RPMI7951 (cell line): Measurements from ENCODE around the gene UCKL1. TPM values are rescaled to one million over a fixed set of nuclear protein-coding genes. Genes with fewer than 3 reads are reported as not detected.

Source experiments
- DNase-seq: peaks from one replicate; pipeline ENCODE4 v3.0.0-alpha.2; 2012; ENCODE audit warnings: low read depth
- total RNA-seq: library from RNA; depleted of rRNA; stranded (reverse); fragments of >200 nt; shearing (Covaris generic); gene quantifications from 2 replicates; pipeline ENCODE4 v1.2.3, GENCODE V29; 2014; rRNA removed

The UCKL1 gene
- total RNA-seq, 1 experiment from 2014 or later, result 23.1 TPM

GRCh38 chr20:63890616-63891015 is 65.6 kb downstream of the UCKL1 start:
- DNase-seq, result no peak

GRCh38 chr20:63890201-63890576 is 66.0 kb downstream of the UCKL1 start:
- no peak for DNase-seq

Other genes starting within 250 kb of the UCKL1 start
- gene ARFRP1, start 248.4 kb downstream of the UCKL1 start, total RNA-seq, result 38.8 and 69.0 TPM in 2 replicates
- gene ZGPAT, start 248.4 kb downstream of the UCKL1 start, total RNA-seq, result 8.3 and 28.5 TPM in 2 replicates
- 0.72 and 4.4 TPM in 2 replicates for gene LIME1, start 219.8 kb downstream of the UCKL1 start, total RNA-seq
- 29.3 and 46.9 TPM in 2 replicates for gene SLC2A4RG, start 216.6 kb downstream of the UCKL1 start, total RNA-seq
- gene ZBTB46, start 125.2 kb downstream of the UCKL1 start, total RNA-seq, result 3.4 and 5.8 TPM in 2 replicates
- not detected in 2 replicates for gene ABHD16B, start 94.9 kb downstream of the UCKL1 start, total RNA-seq
- 137 and 140 TPM in 2 replicates for gene TPD52L2, start 91.1 kb downstream of the UCKL1 start, total RNA-seq
- 29.3 and 37.1 TPM in 2 replicates for gene DNAJC5, start 61.3 kb downstream of the UCKL1 start, total RNA-seq
- gene ZNF512B, start 13.5 kb upstream of the UCKL1 start, total RNA-seq, result 2.8 and 4.0 TPM in 2 replicates
- gene SAMD10, start 23.2 kb upstream of the UCKL1 start, total RNA-seq, result 1.6 and 1.9 TPM in 2 replicates
- 68.4 and 74.2 TPM in 2 replicates for gene PRPF6, start 24.7 kb upstream of the UCKL1 start, total RNA-seq
- gene C20orf204, start 79.8 kb upstream of the UCKL1 start, total RNA-seq, result 0.36 and 1.7 TPM in 2 replicates
- 0.12 and 0.20 TPM in 2 replicates for gene SOX18, start 93.2 kb upstream of the UCKL1 start, total RNA-seq
- 28.2 and 34.2 TPM in 2 replicates for gene TCEA2, start 106.8 kb upstream of the UCKL1 start, total RNA-seq
- 18.9 and 22.0 TPM in 2 replicates for gene RGS19, start 123.1 kb upstream of the UCKL1 start, total RNA-seq
- gene OPRL1, start 123.7 kb upstream of the UCKL1 start, total RNA-seq, result 0.29 and 0.84 TPM in 2 replicates
- gene LKAAEAR1, start 128.0 kb upstream of the UCKL1 start, total RNA-seq, result 0.39 and 0.48 TPM in 2 replicates
- not detected in 2 replicates for gene NPBWR2, start 151.1 kb upstream of the UCKL1 start, total RNA-seq
- not detected in 2 replicates for gene MYT1, start 208.0 kb upstream of the UCKL1 start, total RNA-seq